Measurements from ENCODE around the gene SMARCC1.
"Not testable (repeated sequence)": the region's sequence is repeated elsewhere in the genome, so short reads cannot be mapped to it uniquely, and the experiment has no call there.

GRCh38 chr3:47760207-47760606 lies 21.5 kb downstream of the SMARCC1 start:
- TF ChIP-seq POLR2A (IDR thresholded peaks at IDR 0.05; ENCODE audit: borderline replicate concordance, extremely low read depth, insufficient read depth, insufficient read length); EZH2 (IDR thresholded peaks at IDR 0.05): not testable (repeated sequence)
- TF ChIP-seq, protein P1, sequence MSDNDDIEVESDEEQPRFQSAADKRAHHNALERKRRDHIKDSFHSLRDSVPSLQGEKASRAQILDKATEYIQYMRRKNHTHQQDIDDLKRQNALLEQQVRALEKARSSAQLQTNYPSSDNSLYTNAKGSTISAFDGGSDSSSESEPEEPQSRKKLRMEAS (IDR thresholded peaks at IDR 0.05) = not testable (repeated sequence)
